HEK293 (cell line): ENCODE results near the gene CADM1.

ENCODE experiments used
- KLF1 ChIP-seq: fragments of 450-650 bp; formaldehyde crosslinking; IDR thresholded peaks from 2 replicates; pipeline ENCODE4 v1.5.1; 2016; ENCODE audit warnings: missing biosample characterization, missing genetic modification characterization
- PATZ1 ChIP-seq: fragments of 450-650 bp; formaldehyde crosslinking; IDR thresholded peaks from 2 replicates; pipeline ENCODE4 v1.5.1; 2016; ENCODE audit warnings: missing biosample characterization, missing genetic modification characterization
- ZBTB11 ChIP-seq: fragments of 450-650 bp; formaldehyde crosslinking; conservative IDR thresholded peaks from 2 replicates; pipeline ENCODE4 v1.5.1; 2016; ENCODE audit warnings: low read depth, missing biosample characterization, missing genetic modification characterization
- ZNF843 ChIP-seq: fragments of 450-650 bp; formaldehyde crosslinking; IDR thresholded peaks from 2 replicates; pipeline ENCODE4 v1.5.1; 2016; ENCODE audit warnings: missing biosample characterization, missing genetic modification characterization

GRCh38 chr11:115475564-115475963, 28.7 kb downstream of the CADM1 start:
- TF ChIP-seq ZNF843 (no peak), ZBTB11 (no peak), KLF1 (tag by site-specific recombination) (no peak), PATZ1 (tag by site-specific recombination) (no peak)
